Activated CD8-positive, alpha-beta T cell treated with anti-CD3 and anti-CD28 coated beads, Interleukin-2, amount 10 ng/mL, durations not matched to agents 7 days and 5 days (primary cell): ENCODE data around the gene NT5C1A. TPM values are rescaled to one million over a fixed set of nuclear protein-coding genes. Genes with fewer than 3 reads are reported as not detected.

ENCODE experiments used
- ATAC-seq: fragments of 150-1000 bp; cut with Tn5 transposase; one replicate; pipeline ENCODE4 v1.10.0; 2021; ENCODE audit warnings: moderate library complexity
- CTCF ChIA-PET: fragments of 350-600 bp; sonication (Branson Sonifier 250); formaldehyde crosslinking; loops from one replicate; lab custom pipeline; 2021; ENCODE audit warnings: antibody characterized with exemption; lab: Charles Lee
- POLR2A ChIA-PET: fragments of 350-600 bp; sonication (Branson Sonifier 250); formaldehyde crosslinking; loops from one replicate; lab custom pipeline; 2021; ENCODE audit warnings: antibody characterized with exemption; lab: Charles Lee
- DNase-seq: peaks from one replicate; pipeline ENCODE4 v3.0.0-alpha.2; 2020
- H3K27ac Mint-ChIP-seq: one replicate; pipeline ENCODE4 v1.8.0; 2021; ENCODE audit warnings: mild to moderate bottlenecking, mixed read lengths
- H3K27me3 Mint-ChIP-seq: one replicate; pipeline ENCODE4 v1.8.0; 2021; ENCODE audit warnings: low read depth, mixed read lengths
- H3K36me3 Mint-ChIP-seq: one replicate; pipeline ENCODE4 v1.8.0; 2021; ENCODE audit warnings: low read depth, mixed read lengths
- H3K4me1 Mint-ChIP-seq: one replicate; pipeline ENCODE4 v1.8.0; 2021; ENCODE audit warnings: low read depth, mixed read lengths
- H3K4me3 Mint-ChIP-seq: one replicate; pipeline ENCODE4 v1.8.0; 2021; ENCODE audit warnings: mild to moderate bottlenecking, mixed read lengths
- H3K9me3 Mint-ChIP-seq: one replicate; pipeline ENCODE4 v1.8.0; 2022; ENCODE audit warnings: mixed read lengths; ENCODE audit not compliant: insufficient read depth
- total RNA-seq, 2 experiments: library from RNA; stranded (reverse); gene quantifications; one replicate each; pipeline ENCODE4 v1.2.3, GENCODE V29; 2021

The NT5C1A gene
- total RNA-seq, 2 experiments from 2014 or later = not detected

- H3K36me3 Mint-ChIP-seq = no peaks in the 10 kb centered on the region
- H3K9me3 Mint-ChIP-seq = no peaks in the 10 kb centered on the region
- DNase-seq (no peak), ATAC-seq (no peak)
- no peaks in the 10 kb centered on the region for H3K4me1 Mint-ChIP-seq
- ChIA-PET POLR2A (no interaction called here), CTCF (no interaction called here)
- peaks cover 14% of the 10 kb centered on the region for H3K27me3 Mint-ChIP-seq
- H3K27ac Mint-ChIP-seq = no peak overlapping the region
- H3K4me3 Mint-ChIP-seq = no peak overlapping the region
Observed at GRCh38 chr1:39625009-39625408, 46.9 kb downstream of the NT5C1A start.

GRCh38 chr1:39623053-39623452, 48.9 kb downstream of the NT5C1A start:
- ATAC-seq (no peak), DNase-seq (no peak)
- peaks cover 14% of the 10 kb centered on the region for H3K27me3 Mint-ChIP-seq
- H3K4me3 Mint-ChIP-seq = no peak overlapping the region
- no peaks in the 10 kb centered on the region for H3K36me3 Mint-ChIP-seq
- H3K27ac Mint-ChIP-seq = no peak overlapping the region
- no peaks in the 10 kb centered on the region for H3K9me3 Mint-ChIP-seq
- POLR2A ChIA-PET = no interaction called here
- no peaks in the 10 kb centered on the region for H3K4me1 Mint-ChIP-seq
- CTCF ChIA-PET = interaction anchor here (0.5 to 2.9 kb wide), 3 partner anchors 17 to 63 kb away, joined by 3 to 14 read pairs (median 6); no protein-coding TSS in a partner anchor

GRCh38 chr1:39622427-39622826, 49.5 kb downstream of the NT5C1A start:
- Mint-ChIP-seq H3K27me3 (peaks cover 17% of the 10 kb centered on the region), H3K36me3 (no peaks in the 10 kb centered on the region), H3K27ac (no peak overlapping the region), H3K9me3 (no peaks in the 10 kb centered on the region), H3K4me1 (no peaks in the 10 kb centered on the region), H3K4me3 (no peak overlapping the region)
- POLR2A ChIA-PET = no interaction called here
- DNase-seq (no peak), ATAC-seq (no peak)
- CTCF ChIA-PET = interaction anchor here (1.8 to 2.9 kb wide), 2 partner anchors 16 to 35 kb away, joined by 6 to 14 read pairs; no protein-coding TSS in a partner anchor

- Mint-ChIP-seq H3K9me3 (no peaks in the 10 kb centered on the region), H3K4me3 (no peak overlapping the region), H3K4me1 (no peaks in the 10 kb centered on the region), H3K27me3 (peaks cover 27% of the 10 kb centered on the region), H3K36me3 (no peaks in the 10 kb centered on the region), H3K27ac (no peak overlapping the region)
- ChIA-PET CTCF (interaction anchor here (1.4 to 1.6 kb wide), 2 partner anchors 14 to 38 kb away, joined by 5 read pairs; no protein-coding TSS in a partner anchor), POLR2A (interaction anchor here (0.9 kb wide), 1 partner anchor 179 kb away, joined by 3 read pairs; no protein-coding TSS in a partner anchor)
- DNase-seq (no peak), ATAC-seq (no peak)
Observed at GRCh38 chr1:39620659-39621165, 51.2 kb downstream of the NT5C1A start.

GRCh38 chr1:39617488-39618049, 54.3 kb downstream of the NT5C1A start:
- ChIA-PET POLR2A (no interaction called here), CTCF (interaction anchor here (1.5 to 1.7 kb wide), 2 partner anchors 11 to 40 kb away, joined by 5 to 14 read pairs; no protein-coding TSS in a partner anchor)
- Mint-ChIP-seq H3K9me3 (no peaks in the 10 kb centered on the region), H3K36me3 (no peaks in the 10 kb centered on the region), H3K4me1 (no peaks in the 10 kb centered on the region), H3K4me3 (no peak overlapping the region), H3K27me3 (peaks cover 14% of the 10 kb centered on the region), H3K27ac (no peak overlapping the region)
- DNase-seq = no peak
- no peak for ATAC-seq

- DNase-seq (no peak), ATAC-seq (no peak)
- POLR2A ChIA-PET = no interaction called here
- Mint-ChIP-seq H3K27ac (no peak overlapping the region), H3K36me3 (no peaks in the 10 kb centered on the region), H3K27me3 (peaks cover 18% of the 10 kb centered on the region), H3K4me3 (no peak overlapping the region), H3K9me3 (no peaks in the 10 kb centered on the region), H3K4me1 (no peaks in the 10 kb centered on the region)
- CTCF ChIA-PET = no interaction called here
Observed at GRCh38 chr1:39615086-39615673, 56.7 kb downstream of the NT5C1A start.

- Mint-ChIP-seq H3K9me3 (no peaks in the 10 kb centered on the region), H3K4me1 (peaks cover 2% of the 10 kb centered on the region), H3K36me3 (no peaks in the 10 kb centered on the region), H3K27me3 (peaks cover 19% of the 10 kb centered on the region), H3K27ac (no peak overlapping the region), H3K4me3 (no peak overlapping the region)
- CTCF ChIA-PET = no interaction called here
- DNase-seq = no peak
- ATAC-seq = no peak
- POLR2A ChIA-PET = no interaction called here
Observed at GRCh38 chr1:39614488-39614887, 57.4 kb downstream of the NT5C1A start.

- peaks cover 4% of the 10 kb centered on the region for H3K4me1 Mint-ChIP-seq
- no peak overlapping the region for H3K27ac Mint-ChIP-seq
Observed at GRCh38 chr1:39613250-39613649, 58.7 kb downstream of the NT5C1A start.

GRCh38 chr1:39609618-39610331, 62.1 kb downstream of the NT5C1A start:
- no peak overlapping the region for H3K4me3 Mint-ChIP-seq
- DNase-seq = peak; percentile 72
- no peaks in the 10 kb centered on the region for H3K9me3 Mint-ChIP-seq
- no peak overlapping the region for H3K27ac Mint-ChIP-seq
- peak; percentile 90 for ATAC-seq
- H3K4me1 Mint-ChIP-seq = peaks cover 8% of the 10 kb centered on the region
- ChIA-PET CTCF (interaction anchor here (1.0 to 9.2 kb wide), 4 partner anchors 8 to 190 kb away, joined by 3 to 295 read pairs (median 28); no protein-coding TSS in a partner anchor), POLR2A (no interaction called here)
- H3K27me3 Mint-ChIP-seq = peaks cover 12% of the 10 kb centered on the region
- H3K36me3 Mint-ChIP-seq = no peaks in the 10 kb centered on the region

More at GRCh38 chr1:39613250-39613649, 58.7 kb downstream of the NT5C1A start:
- no peaks in the 10 kb centered on the region for H3K36me3 Mint-ChIP-seq
- H3K9me3 Mint-ChIP-seq = no peaks in the 10 kb centered on the region
- POLR2A ChIA-PET = no interaction called here
- no peak overlapping the region for H3K4me3 Mint-ChIP-seq
- peaks cover 25% of the 10 kb centered on the region for H3K27me3 Mint-ChIP-seq
- ATAC-seq = no peak
- CTCF ChIA-PET = no interaction called here
- DNase-seq = no peak

Other genes starting within 250 kb of the NT5C1A start
- gene BMP8A, start 180.5 kb downstream of the NT5C1A start, total RNA-seq = under 1 TPM in 1 of 2 experiments, not detected in 1; 0.16 TPM
- gene PABPC4, start 95.3 kb downstream of the NT5C1A start, total RNA-seq = 100 to 1,000 TPM; 199 to 207 TPM
- not detected for gene HEYL, start 32.5 kb downstream of the NT5C1A start, total RNA-seq
- under 1 TPM; 0.47 to 0.55 TPM for gene HPCAL4, start 19.3 kb upstream of the NT5C1A start, total RNA-seq
- 10 to 100 TPM; 60.9 to 64.7 TPM for gene PPIE, start 66.8 kb upstream of the NT5C1A start, total RNA-seq
- under 1 TPM; 0.32 to 0.47 TPM for gene OXCT2, start 99.2 kb upstream of the NT5C1A start, total RNA-seq
- gene BMP8B, start 116.8 kb upstream of the NT5C1A start, total RNA-seq = under 1 TPM; 0.08 to 0.26 TPM
- gene TRIT1, start 211.4 kb upstream of the NT5C1A start, total RNA-seq = 10 to 100 TPM; 18.2 to 18.8 TPM
- not detected for gene MYCL, start 229.8 kb upstream of the NT5C1A start, total RNA-seq